Uterus (tissue), 2 donors: ENCODE data around the gene RIPK4.

Experiments used
- POLR2A ChIP-seq, 2 donors: fragments of 450-650 bp; IDR thresholded peaks; one replicate each; pipeline ENCODE4 v1.6.1; 2016; ENCODE audit warnings: antibody characterized with exemption in 2 of 2, mild to moderate bottlenecking in 1 of 2, moderate library complexity in 1 of 2
- TF ChIP-seq, protein P1 (sequence below), 4 experiments: fragments of 200-600 bp in 2 of 4; fragments of 450-650 bp in 2 of 4; sonication (generic) in 2 of 4; IDR thresholded peaks; one replicate each; pipeline ENCODE4 v1.5.1; 2016 to 2019; ENCODE audit warnings: antibody characterized with exemption in 4 of 4, mild to moderate bottlenecking in 2 of 4, moderate library complexity in 1 of 4

DNA sequence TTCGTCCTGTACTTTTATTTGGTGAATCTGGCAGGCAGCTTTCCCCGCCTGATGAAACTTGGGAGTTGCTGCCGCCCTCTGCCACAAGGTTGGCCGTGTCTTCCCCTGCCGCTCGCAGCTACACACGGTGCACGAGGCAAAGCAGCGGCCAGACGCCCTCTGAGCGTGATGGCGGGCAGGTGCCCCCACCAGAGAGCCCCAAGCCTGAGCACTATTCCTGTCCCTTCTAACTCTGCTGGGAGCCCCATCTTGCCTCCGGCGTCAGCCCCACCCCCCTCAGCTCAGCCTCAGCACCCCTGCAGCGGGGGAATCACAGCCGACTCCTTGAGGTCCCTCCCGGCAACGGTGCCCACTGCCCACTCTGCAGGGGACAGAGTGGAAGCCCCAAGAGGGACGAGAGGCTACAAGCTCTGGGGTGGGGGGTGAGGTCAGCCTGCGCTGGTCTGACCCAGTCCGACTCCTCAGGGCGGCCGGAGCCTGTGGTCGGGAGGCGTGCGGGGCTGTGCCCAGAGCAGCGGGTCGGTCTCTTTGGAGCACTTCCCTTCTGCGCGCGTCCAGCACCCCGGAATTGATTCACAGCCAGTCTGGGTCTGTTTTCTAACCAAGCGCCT is 41.3 kb downstream of the RIPK4 start:
- TF ChIP-seq POLR2A (IDR thresholded peaks at IDR 0.05), result no peak
- TF ChIP-seq, protein P1, sequence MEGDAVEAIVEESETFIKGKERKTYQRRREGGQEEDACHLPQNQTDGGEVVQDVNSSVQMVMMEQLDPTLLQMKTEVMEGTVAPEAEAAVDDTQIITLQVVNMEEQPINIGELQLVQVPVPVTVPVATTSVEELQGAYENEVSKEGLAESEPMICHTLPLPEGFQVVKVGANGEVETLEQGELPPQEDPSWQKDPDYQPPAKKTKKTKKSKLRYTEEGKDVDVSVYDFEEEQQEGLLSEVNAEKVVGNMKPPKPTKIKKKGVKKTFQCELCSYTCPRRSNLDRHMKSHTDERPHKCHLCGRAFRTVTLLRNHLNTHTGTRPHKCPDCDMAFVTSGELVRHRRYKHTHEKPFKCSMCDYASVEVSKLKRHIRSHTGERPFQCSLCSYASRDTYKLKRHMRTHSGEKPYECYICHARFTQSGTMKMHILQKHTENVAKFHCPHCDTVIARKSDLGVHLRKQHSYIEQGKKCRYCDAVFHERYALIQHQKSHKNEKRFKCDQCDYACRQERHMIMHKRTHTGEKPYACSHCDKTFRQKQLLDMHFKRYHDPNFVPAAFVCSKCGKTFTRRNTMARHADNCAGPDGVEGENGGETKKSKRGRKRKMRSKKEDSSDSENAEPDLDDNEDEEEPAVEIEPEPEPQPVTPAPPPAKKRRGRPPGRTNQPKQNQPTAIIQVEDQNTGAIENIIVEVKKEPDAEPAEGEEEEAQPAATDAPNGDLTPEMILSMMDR (IDR thresholded peaks at IDR 0.05), result no peak
